ENCODE measurements around the gene KLHL18.

KLHL18 gene

GRCh38 chr3:47265008-47265407 lies 17.7 kb upstream of the KLHL18 start:
- DNase-seq (no peak), ATAC-seq (no peak)
- Mint-ChIP-seq H3K36me3 (ENCODE audit: low read depth) (no peaks in the 10 kb centered on the region), H3K27me3 (no peaks in the 10 kb centered on the region), H3K4me1 (peaks cover 10% of the 10 kb centered on the region), H3K4me3 (no peak overlapping the region), H3K27ac (no peak overlapping the region), H3K9me3 (no peaks in the 10 kb centered on the region)

- no peak for DNase-seq
- peaks cover 10% of the 10 kb centered on the region for H3K4me1 Mint-ChIP-seq
- no peaks in the 10 kb centered on the region for H3K27me3 Mint-ChIP-seq
- no peak overlapping the region for H3K27ac Mint-ChIP-seq
- no peaks in the 10 kb centered on the region for H3K36me3 Mint-ChIP-seq (ENCODE audit: low read depth)
- H3K9me3 Mint-ChIP-seq = no peaks in the 10 kb centered on the region
- no peak for ATAC-seq
- H3K4me3 Mint-ChIP-seq = no peak overlapping the region
Measured at GRCh38 chr3:47265725-47266428, 16.9 kb upstream of the KLHL18 start.

GRCh38 chr3:47266709-47267489 lies 15.8 kb upstream of the KLHL18 start:
- H3K4me3 Mint-ChIP-seq = no peak overlapping the region
- peak; percentile 74 for ATAC-seq
- H3K36me3 Mint-ChIP-seq (ENCODE audit: low read depth) = no peaks in the 10 kb centered on the region
- DNase-seq = peak; percentile 55
- H3K9me3 Mint-ChIP-seq = no peaks in the 10 kb centered on the region
- H3K27me3 Mint-ChIP-seq = no peaks in the 10 kb centered on the region
- H3K27ac Mint-ChIP-seq = no peak overlapping the region
- H3K4me1 Mint-ChIP-seq = peaks cover 10% of the 10 kb centered on the region

GRCh38 chr3:47267490-47267824 lies 15.3 kb upstream of the KLHL18 start:
- no peak overlapping the region for H3K27ac Mint-ChIP-seq
- peaks cover 10% of the 10 kb centered on the region for H3K4me1 Mint-ChIP-seq
- H3K36me3 Mint-ChIP-seq (ENCODE audit: low read depth) = no peaks in the 10 kb centered on the region
- DNase-seq (no peak), ATAC-seq (no peak)
- no peaks in the 10 kb centered on the region for H3K9me3 Mint-ChIP-seq
- H3K4me3 Mint-ChIP-seq = no peak overlapping the region
- H3K27me3 Mint-ChIP-seq = no peaks in the 10 kb centered on the region

GRCh38 chr3:47270526-47270925 lies 12.2 kb upstream of the KLHL18 start:
- no peak overlapping the region for H3K4me3 Mint-ChIP-seq
- DNase-seq (no peak), ATAC-seq (no peak)
- H3K4me1 Mint-ChIP-seq = peaks cover 10% of the 10 kb centered on the region
- no peaks in the 10 kb centered on the region for H3K9me3 Mint-ChIP-seq
- no peak overlapping the region for H3K27ac Mint-ChIP-seq
- no peaks in the 10 kb centered on the region for H3K36me3 Mint-ChIP-seq (ENCODE audit: low read depth)
- H3K27me3 Mint-ChIP-seq = no peaks in the 10 kb centered on the region

- DNase-seq (no peak), ATAC-seq (no peak)
- H3K9me3 Mint-ChIP-seq = no peaks in the 10 kb centered on the region
- no peak overlapping the region for H3K4me3 Mint-ChIP-seq
- no peak overlapping the region for H3K27ac Mint-ChIP-seq
- no peaks in the 10 kb centered on the region for H3K4me1 Mint-ChIP-seq
- H3K27me3 Mint-ChIP-seq = no peaks in the 10 kb centered on the region
- H3K36me3 Mint-ChIP-seq (ENCODE audit: low read depth) = no peaks in the 10 kb centered on the region
Measured at GRCh38 chr3:47273564-47273963, 9.2 kb upstream of the KLHL18 start.

- no peaks in the 10 kb centered on the region for H3K27me3 Mint-ChIP-seq
- no peaks in the 10 kb centered on the region for H3K4me1 Mint-ChIP-seq
- H3K9me3 Mint-ChIP-seq = no peaks in the 10 kb centered on the region
- DNase-seq (no peak), ATAC-seq (no peak)
- H3K4me3 Mint-ChIP-seq = no peak overlapping the region
- H3K27ac Mint-ChIP-seq = no peak overlapping the region
- no peaks in the 10 kb centered on the region for H3K36me3 Mint-ChIP-seq (ENCODE audit: low read depth)
Measured at GRCh38 chr3:47274652-47275051, 8.1 kb upstream of the KLHL18 start.

- no peak for ATAC-seq
- Mint-ChIP-seq H3K27me3 (no peaks in the 10 kb centered on the region), H3K27ac (no peak overlapping the region), H3K36me3 (ENCODE audit: low read depth) (no peaks in the 10 kb centered on the region), H3K4me3 (no peak overlapping the region), H3K9me3 (no peaks in the 10 kb centered on the region), H3K4me1 (peaks cover 8% of the 10 kb centered on the region)
- DNase-seq = no peak
Measured at GRCh38 chr3:47276558-47276957, 6.2 kb upstream of the KLHL18 start.

GRCh38 chr3:47280519-47280918 lies 2.2 kb upstream of the KLHL18 start:
- Mint-ChIP-seq H3K27me3 (no peaks in the 10 kb centered on the region), H3K4me3 (no peak overlapping the region), H3K9me3 (no peaks in the 10 kb centered on the region), H3K4me1 (peaks cover 33% of the 10 kb centered on the region), H3K36me3 (ENCODE audit: low read depth) (peaks cover 14% of the 10 kb centered on the region), H3K27ac (no peak overlapping the region)
- no peak for ATAC-seq
- DNase-seq = no peak

- H3K4me3 Mint-ChIP-seq = peak overlapping the region; percentile 99
- peaks cover 23% of the 10 kb centered on the region for H3K36me3 Mint-ChIP-seq (ENCODE audit: low read depth)
- peak overlapping the region; percentile 100 for H3K27ac Mint-ChIP-seq
- H3K9me3 Mint-ChIP-seq = no peaks in the 10 kb centered on the region
- ATAC-seq (peak; percentile 2), DNase-seq (peak; percentile 42)
- H3K27me3 Mint-ChIP-seq = no peaks in the 10 kb centered on the region
- peaks cover 47% of the 10 kb centered on the region for H3K4me1 Mint-ChIP-seq
Measured at GRCh38 chr3:47283193-47283537, 421 bp downstream of the KLHL18 start.

GRCh38 chr3:47283591-47284364 lies 1.0 kb downstream of the KLHL18 start:
- ATAC-seq = peak; percentile 37
- H3K4me3 Mint-ChIP-seq = peak overlapping the region; percentile 99
- peak; percentile 59 for DNase-seq
- peaks cover 29% of the 10 kb centered on the region for H3K36me3 Mint-ChIP-seq (ENCODE audit: low read depth)
- peak overlapping the region; percentile 100 for H3K27ac Mint-ChIP-seq
- peaks cover 47% of the 10 kb centered on the region for H3K4me1 Mint-ChIP-seq
- H3K27me3 Mint-ChIP-seq = no peaks in the 10 kb centered on the region
- H3K9me3 Mint-ChIP-seq = no peaks in the 10 kb centered on the region

- H3K27me3 Mint-ChIP-seq = no peaks in the 10 kb centered on the region
- no peaks in the 10 kb centered on the region for H3K9me3 Mint-ChIP-seq
- peaks cover 30% of the 10 kb centered on the region for H3K4me1 Mint-ChIP-seq
- H3K27ac Mint-ChIP-seq = no peak overlapping the region
- H3K36me3 Mint-ChIP-seq (ENCODE audit: low read depth) = peaks cover 34% of the 10 kb centered on the region
- ATAC-seq (no peak), DNase-seq (no peak)
- no peak overlapping the region for H3K4me3 Mint-ChIP-seq
Measured at GRCh38 chr3:47288966-47289910, 6.5 kb downstream of the KLHL18 start.

- ATAC-seq (no peak), DNase-seq (no peak)
- Mint-ChIP-seq H3K4me1 (peaks cover 21% of the 10 kb centered on the region), H3K36me3 (ENCODE audit: low read depth) (peaks cover 27% of the 10 kb centered on the region), H3K4me3 (no peak overlapping the region), H3K9me3 (no peaks in the 10 kb centered on the region), H3K27ac (no peak overlapping the region), H3K27me3 (no peaks in the 10 kb centered on the region)
Measured at GRCh38 chr3:47291158-47291753, 8.5 kb downstream of the KLHL18 start.
